WERI-Rb-1 (cell line): Measurements from ENCODE around the gene PLEKHA6.
A peak's percentile ranks its signal among the peaks of the same experiment; 100 is the strongest.

Source experiments
- DNase-seq: peaks from one replicate; pipeline ENCODE4 v3.0.0-alpha.2; 2020
- H3K27ac ChIP-seq: fragments of 250-450 bp; sonication (Bioruptor Pico); 2 replicates; pipeline ENCODE4 v1.5.1; 2020; ENCODE audit warnings: mild to moderate bottlenecking, moderate library complexity
- H3K27me3 ChIP-seq: fragments of 250-450 bp; sonication (Bioruptor Pico); 2 replicates; pipeline ENCODE4 v1.5.1; 2021; ENCODE audit warnings: mild to moderate bottlenecking, low read depth, moderate library complexity; ENCODE audit not compliant: insufficient read depth, severe bottlenecking
- H3K36me3 ChIP-seq: fragments of 250-450 bp; sonication (Bioruptor Pico); 2 replicates; pipeline ENCODE4 v1.5.1; 2020; ENCODE audit warnings: mild to moderate bottlenecking, moderate library complexity
- H3K4me3 ChIP-seq: 2 replicates; pipeline ENCODE4 v1.5.1; 2011; ENCODE audit warnings: low read depth, mild to moderate bottlenecking, control low read depth, low read length
- H3K9me3 ChIP-seq: fragments of 250-450 bp; sonication (Bioruptor Pico); 2 replicates; pipeline ENCODE4 v1.5.1; 2021; ENCODE audit warnings: mild to moderate bottlenecking, moderate library complexity; ENCODE audit not compliant: severe bottlenecking
- CTCF ChIP-seq: IDR thresholded peaks from 2 replicates; pipeline ENCODE4 v1.5.1; 2011; ENCODE audit warnings: low read depth, mild to moderate bottlenecking, control low read depth, inconsistent platforms, low read length

PLEKHA6 gene

GRCh38 chr1:204384636-204385352 lies 25.1 kb upstream of the PLEKHA6 start:
- Histone ChIP-seq H3K36me3 (no peaks in the 10 kb centered on the region), H3K27ac (no peak overlapping the region), H3K27me3 (no peaks in the 10 kb centered on the region), H3K4me3 (no peak overlapping the region), H3K9me3 (no peaks in the 10 kb centered on the region)
- no peak for DNase-seq
- TF ChIP-seq CTCF, result no peak

- Histone ChIP-seq H3K9me3 (no peaks in the 10 kb centered on the region), H3K4me3 (no peak overlapping the region), H3K27ac (no peak overlapping the region), H3K27me3 (no peaks in the 10 kb centered on the region), H3K36me3 (no peaks in the 10 kb centered on the region)
- TF ChIP-seq CTCF, result no peak
- DNase-seq, result no peak
Measured at GRCh38 chr1:204383163-204383904, 23.6 kb upstream of the PLEKHA6 start.

GRCh38 chr1:204382714-204383083 lies 23.0 kb upstream of the PLEKHA6 start:
- TF ChIP-seq CTCF, result no peak
- no peaks in the 10 kb centered on the region for H3K27me3 ChIP-seq
- no peaks in the 10 kb centered on the region for H3K36me3 ChIP-seq
- no peak overlapping the region for H3K4me3 ChIP-seq
- no peak overlapping the region for H3K27ac ChIP-seq
- DNase-seq, result no peak
- no peaks in the 10 kb centered on the region for H3K9me3 ChIP-seq

GRCh38 chr1:204380293-204380831 lies 20.6 kb upstream of the PLEKHA6 start:
- no peak for DNase-seq
- no peaks in the 10 kb centered on the region for H3K27me3 ChIP-seq
- H3K9me3 ChIP-seq, result no peaks in the 10 kb centered on the region
- no peak for TF ChIP-seq CTCF
- H3K36me3 ChIP-seq, result no peaks in the 10 kb centered on the region
- H3K27ac ChIP-seq, result no peak overlapping the region
- no peak overlapping the region for H3K4me3 ChIP-seq

- Histone ChIP-seq H3K27ac (peak overlapping the region; percentile 25), H3K36me3 (no peaks in the 10 kb centered on the region), H3K4me3 (peak overlapping the region; percentile 70), H3K9me3 (no peaks in the 10 kb centered on the region), H3K27me3 (no peaks in the 10 kb centered on the region)
- peak; percentile 10; the same call in 1 of the 2 replicates for TF ChIP-seq CTCF
- peak; percentile 89 for DNase-seq
Measured at GRCh38 chr1:204377800-204378668, 18.3 kb upstream of the PLEKHA6 start.
